GM18873 (cell line): ENCODE measurements around the gene XPO5.
"Not testable (repeated sequence)": the region's sequence is repeated elsewhere in the genome, so short reads cannot be mapped to it uniquely, and the experiment has no call there.

Experiments used
- ATAC-seq: cut with Tn5 transposase; IDR thresholded peaks from one replicate; pipeline ENCODE4 v1.9.1; 2021; ENCODE audit warnings: mild to moderate bottlenecking, moderate library complexity, moderate number of reproducible peaks; ENCODE audit not compliant: unreplicated experiment, low FRiP score

XPO5 gene

DNA sequence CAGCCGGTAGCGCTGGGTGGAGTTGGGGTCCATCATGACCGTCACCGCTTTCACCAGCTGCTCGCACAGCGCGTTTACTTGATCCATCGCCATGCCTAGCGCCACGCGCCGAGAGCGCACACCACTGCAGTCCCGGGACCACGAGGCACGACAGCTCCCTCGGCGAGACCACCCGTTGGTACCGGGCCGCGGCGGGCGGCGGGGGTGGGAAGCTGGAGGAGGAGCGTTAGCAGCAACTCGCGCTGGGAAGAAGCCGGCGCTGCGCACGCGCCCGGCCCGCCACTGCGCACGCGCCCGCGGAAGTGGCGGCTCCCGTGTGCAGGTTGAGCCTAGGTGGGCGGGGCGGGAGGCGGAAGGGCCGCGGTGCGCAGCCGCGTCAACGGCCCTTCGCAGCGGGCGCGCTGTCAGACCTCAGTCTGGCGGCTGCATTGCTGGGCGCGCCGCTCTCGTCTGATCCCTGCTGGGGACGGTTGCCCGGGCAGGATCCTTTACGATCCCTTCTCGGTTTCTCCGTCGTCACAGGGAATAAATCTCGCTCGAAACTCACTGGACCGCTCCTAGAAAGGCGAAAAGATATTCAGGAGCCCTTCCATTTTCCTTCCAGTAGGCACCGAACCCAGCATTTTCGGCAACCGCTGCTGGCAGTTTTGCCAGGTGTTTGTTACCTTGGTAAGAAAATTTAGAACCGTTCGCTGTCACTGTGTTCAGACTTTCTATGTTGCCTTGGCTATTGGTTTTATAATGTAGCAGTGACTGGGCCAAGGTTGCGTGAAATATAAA, at the start of gene XPO5, which contains the start of gene POLH:
TSS of gene XPO5 (minus strand) at position 267 of the 780 bp plus-strand sequence. CDS start at position 93, 174 bp downstream.
TSS of gene POLH (plus strand) at position 414 of the 780 bp plus-strand sequence. CDS start 6,135 bp downstream, outside the sequence.
- peak; percentile 78 for ATAC-seq

DNA sequence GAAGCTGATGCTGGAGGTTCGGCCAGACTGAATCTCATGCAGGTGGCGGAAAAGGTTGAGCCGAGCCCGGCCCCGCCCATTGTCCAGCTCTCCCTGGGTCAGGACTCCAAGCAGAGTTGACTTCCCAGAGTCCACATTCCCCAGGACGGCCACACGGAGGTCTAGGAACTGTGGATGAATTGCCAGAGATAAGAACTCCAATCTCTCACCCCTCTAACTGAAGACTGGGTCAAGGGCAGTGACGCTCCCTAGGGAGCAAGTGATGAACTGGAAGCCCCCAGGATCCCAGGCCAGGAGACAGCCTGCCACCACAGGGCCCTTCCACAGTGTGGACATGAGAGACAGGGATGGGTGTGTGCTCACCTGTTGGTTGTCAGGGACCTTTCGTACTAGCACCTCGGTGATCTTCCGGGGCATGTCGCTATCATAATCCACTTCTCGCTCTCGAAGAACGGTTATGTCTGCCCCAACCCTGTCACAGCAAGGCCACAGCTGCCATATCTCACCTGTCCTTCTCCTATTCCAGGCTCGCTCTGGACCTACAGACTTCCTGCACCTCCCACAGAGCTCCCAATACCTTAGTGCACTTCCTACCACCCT, 49.7 kb upstream of the XPO5 start:
- no peak for ATAC-seq

DNA sequence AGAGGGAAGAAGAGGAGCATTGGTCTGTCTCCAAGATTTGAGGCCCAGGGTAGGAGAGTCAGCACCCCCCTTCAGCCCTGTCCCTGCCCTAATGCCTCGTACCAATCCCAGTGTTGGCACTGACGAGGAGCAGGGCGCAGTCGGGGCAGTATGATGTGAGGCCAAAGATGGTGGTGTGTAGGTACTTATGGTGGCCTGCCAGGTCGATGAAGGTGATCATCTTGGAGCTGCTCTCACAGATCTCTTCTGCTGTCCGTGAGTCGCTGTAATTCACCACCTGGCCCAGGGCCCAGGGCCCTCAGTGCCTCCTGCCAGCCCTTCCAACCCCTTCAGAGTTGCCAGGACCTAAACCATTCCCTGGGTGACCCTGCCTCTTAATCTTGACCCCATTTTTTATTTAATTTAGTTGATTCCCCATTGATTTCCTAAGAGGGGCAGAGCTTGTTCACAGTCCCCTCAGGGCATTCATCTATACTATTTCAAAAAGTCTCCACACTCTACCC, 49.0 kb upstream of the XPO5 start:
- no peak for ATAC-seq

DNA sequence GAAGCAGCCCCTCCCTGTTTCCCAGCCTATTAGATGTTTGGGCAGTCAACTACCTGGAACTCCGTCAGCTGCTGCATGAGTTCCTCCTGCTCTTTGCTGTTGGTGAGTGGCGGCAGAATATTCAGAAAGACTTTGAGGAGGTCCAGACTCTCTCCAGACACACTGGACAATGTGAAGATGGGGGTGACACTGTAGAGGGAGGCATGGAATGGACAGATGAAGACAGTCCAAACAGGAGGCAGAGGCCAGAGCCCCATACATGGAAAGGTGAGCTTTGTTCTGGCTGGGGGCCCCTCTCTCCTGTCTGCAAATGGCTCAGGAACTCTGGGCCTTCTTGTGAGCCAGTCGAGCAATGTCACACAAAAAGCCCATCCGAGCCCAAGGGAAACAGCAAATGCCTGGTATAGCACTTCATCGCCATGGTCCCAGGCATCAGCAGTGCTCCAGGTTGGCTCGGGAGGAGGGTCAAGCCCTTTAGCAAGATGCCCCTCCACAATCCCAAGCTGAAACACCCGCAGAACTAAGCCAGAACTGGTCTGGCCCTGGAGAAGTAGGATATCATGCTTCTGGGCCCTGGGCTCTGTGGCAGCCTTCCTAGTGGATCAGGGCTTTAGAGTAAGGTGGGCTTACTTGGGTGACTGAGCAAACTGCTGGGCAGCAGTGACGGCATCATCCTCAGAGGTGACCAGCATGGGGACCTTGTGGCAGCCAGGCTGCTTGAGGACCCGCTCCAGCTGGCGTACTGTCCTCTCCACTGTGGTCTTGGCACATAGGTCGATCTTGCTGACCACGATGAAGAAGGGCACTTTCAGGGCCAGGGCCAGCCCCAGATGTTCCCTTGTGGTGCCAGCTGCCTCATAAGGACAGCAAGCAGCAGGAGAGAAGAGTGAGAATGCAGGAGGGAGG, 48.3 kb upstream of the XPO5 start:
- no peak for ATAC-seq

DNA sequence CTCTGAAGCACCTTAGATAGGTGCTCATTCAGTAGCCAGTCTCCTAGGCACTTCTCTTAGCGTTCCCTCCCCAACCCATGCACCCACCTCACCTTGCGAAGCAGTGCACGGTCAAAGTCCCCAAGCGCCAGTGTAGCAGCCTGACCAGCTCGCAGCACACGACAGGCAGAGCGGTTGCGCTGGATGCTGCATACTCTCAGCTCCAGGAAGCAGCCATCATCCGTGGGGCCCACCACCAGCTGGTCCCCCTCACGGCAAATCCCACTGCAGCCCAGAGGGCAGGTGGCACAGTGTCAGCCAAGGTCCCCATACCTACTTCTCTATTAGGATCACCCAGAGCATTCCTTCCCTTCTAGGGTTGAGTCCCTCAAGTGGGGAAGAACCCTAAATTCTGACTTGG, 46.7 kb upstream of the XPO5 start:
- ATAC-seq, result no peak

DNA sequence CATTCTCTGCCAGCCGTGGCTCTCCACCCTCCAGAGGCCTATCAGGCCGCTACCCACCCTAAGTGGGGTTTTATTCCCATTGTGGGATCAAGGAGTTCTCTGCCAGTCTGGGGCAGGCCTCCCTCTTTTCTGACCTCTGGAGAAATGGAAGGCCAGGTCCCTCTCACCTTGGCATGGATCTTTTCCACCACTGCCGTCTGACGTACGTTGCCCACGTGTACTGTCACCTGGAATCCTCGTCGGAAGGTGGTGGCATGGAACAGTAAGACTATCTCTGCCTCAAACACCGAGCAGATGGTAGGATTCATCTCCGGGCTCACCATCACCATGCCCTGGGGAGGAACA, 46.0 kb upstream of the XPO5 start:
- ATAC-seq, result no peak

DNA sequence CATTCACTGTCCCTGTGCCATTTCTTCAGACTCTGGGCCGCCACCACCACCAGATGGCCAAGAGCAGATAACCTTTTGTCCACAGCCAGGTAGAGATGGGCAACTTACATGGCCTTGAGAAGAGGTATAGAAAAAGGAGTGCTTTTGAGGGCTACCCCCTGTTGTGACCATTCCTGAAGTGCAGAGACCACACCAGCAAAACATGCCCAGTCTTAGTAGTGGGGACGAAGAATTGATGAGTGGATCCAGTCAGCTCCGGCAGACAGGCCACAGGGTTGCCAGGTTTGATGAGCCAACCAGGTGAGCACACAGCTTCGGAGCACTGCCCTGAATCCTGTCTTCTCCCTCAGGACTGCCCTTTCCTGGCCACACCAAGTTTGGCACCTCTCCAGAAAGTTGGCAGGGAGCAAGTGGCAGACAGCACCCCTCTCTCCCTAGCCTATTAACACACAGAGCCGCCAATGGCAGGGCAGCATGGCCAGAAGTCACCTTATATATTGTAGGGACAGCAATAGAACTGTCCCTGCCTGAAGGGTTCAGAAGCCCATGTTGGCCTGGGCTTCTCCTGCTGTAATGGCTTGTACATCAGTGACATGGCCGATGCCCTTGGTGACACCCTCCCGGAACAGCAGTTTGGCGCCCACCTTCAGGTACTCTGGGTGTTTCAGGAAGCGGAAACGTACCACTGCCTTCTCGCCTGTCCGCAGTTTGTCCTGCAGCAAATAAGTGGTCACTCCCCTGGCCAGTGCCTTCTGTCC, 45.4 kb upstream of the XPO5 start:
- no peak for ATAC-seq

DNA sequence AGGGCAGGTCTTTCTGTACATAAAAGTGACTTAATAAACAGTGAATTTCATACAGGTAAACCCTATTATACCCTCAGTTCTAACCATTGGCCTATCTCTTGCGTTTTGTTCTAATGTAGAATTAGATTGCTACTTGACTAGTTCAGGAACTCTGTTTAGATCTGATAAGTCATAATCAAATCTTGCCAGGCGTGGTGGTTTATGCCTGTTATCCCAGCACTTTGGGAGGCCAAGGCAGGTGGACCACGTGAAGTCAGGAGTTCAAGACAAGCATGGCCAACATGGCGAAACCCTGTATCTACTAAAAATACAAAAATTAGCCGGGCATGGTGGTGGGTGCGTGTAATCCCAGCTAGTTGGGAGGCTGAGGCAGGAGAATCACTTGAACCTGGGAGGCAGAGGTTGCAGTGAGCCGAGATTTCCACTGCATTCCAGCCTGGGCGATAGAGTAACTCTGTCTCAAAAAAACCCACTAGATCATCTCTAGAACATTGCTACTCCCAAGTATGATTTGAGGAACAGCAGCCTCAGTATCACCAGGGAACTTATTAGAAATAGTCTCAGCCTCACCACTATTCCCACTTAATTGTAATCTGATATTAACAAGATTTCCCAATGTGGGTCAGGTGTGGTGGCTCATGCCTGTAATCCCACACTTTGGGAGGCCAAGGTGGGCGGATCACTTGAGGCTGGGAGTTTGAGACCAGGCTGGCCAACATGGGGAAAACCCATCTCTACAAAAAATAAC, 41.1 kb upstream of the XPO5 start:
- ATAC-seq, result no peak

DNA sequence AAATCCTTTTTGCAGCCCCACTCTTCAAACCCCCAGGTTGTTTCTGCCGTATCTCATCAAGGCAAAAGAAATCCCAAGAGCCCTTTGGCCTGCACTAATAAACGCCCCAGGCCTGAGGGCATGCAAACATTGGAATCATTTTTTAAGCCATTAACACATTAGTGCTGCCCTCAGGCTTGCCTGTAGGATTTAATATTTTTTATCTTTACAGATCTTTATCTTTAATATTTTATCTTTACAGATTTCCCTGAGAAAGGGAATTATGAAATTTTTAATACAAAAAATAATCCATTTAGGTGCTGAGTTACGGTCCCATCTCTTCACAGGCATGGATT, 38.5 kb upstream of the XPO5 start:
- ATAC-seq, result no peak

DNA sequence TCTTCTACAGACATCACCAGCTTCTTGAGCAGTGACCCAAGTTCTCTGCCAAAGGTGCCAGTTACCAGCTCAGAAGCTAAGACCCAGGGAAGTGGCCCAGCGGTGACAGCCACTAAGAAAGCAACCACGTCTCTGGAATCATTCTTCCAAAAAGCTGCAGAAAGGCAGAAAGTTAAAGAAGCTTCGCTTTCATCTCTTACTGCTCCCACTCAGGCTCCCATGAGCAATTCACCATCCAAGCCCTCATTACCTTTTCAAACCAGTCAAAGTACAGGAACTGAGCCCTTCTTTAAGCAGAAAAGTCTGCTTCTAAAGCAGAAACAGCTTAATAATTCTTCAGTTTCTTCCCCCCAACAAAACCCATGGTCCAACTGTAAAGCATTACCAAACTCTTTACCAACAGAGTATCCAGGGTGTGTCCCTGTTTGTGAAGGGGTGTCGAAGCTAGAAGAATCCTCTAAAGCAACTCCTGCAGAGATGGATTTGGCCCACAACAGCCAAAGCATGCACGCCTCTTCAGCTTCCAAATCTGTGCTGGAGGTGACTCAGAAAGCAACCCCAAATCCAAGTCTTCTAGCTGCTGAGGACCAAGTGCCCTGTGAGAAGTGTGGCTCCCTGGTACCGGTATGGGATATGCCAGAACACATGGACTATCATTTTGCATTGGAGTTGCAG, 38.0 kb upstream of the XPO5 start:
- no peak for ATAC-seq

DNA sequence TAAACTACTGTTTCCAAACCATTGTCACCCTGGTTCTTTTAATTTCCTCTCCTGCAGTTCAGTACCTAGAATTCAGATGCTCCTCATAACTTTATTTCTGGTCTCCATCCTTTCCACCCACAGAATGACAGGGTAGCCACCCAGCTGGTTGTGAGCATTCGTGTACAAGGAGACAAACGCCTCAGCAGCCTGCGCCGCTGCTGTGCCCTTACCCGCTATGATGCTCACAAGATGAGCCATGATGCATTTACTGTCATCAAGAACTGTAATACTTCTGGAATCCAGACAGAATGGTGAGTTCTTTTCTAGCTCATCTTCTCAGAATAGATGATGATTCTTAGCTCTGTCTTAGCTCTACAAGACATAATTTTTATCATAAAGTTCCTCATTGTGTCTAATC, 34.6 kb upstream of the XPO5 start:
- no peak for ATAC-seq

DNA sequence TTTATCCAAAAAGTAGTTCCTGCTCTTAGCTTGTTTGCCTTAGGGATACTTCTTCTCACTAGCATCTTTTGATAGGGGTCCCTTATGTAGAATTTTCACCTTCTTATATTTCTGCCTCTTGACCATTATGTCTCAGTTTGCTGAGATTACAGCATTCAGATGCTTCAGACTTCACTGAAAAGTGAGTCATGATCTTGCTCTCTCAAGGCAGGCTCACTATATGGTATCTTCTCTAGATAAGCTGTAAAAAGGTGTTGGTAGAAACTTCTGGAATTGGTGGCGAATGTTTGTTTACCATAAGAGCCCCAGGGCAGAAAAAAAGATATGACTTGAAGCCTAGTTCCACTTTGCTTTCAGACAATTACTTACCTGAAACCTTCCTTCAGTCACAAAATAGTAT, 33.6 kb upstream of the XPO5 start:
- no peak for ATAC-seq

DNA sequence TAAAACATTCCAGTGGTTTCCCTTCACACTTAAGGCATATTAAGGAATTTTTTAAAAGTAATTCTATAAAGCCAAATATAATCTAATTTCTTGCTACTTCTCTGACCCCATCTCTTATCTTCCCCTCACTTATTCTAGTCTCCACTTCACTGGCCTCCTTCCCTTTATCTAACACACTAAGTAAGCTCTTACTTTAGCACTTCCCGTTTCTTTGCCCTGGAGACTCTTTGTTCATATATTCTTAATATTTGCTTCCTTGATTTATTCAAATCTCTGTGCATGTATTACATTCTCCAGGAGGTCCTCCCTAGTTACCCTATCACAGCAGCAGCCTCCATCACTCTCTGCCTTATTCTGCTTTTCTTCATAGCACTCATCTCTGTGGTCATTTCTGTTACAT, 33.0 kb upstream of the XPO5 start:
- ATAC-seq, result no peak

DNA sequence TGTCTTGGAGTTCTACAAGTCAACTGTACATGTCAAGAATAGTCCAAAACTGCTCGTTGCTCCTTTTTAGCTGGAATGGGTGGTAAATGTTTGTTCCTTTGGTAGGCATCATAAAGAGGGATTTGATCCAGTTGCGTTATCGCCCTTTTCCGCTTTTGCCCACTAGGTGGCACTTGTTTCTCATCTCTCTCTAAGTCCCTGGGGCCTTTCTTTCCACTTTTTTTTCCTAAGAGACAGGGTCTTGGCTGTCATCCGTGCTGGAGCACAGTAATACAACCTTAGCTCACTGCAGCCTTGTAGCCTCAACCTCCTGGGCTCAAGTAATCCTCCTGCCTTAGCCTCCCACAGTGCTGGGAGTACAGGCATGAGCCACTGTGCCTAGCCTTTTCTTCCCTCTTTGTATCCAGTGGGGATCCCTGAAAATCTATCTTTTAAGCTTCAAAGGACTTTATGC, 32.5 kb upstream of the XPO5 start:
- no peak for ATAC-seq

DNA sequence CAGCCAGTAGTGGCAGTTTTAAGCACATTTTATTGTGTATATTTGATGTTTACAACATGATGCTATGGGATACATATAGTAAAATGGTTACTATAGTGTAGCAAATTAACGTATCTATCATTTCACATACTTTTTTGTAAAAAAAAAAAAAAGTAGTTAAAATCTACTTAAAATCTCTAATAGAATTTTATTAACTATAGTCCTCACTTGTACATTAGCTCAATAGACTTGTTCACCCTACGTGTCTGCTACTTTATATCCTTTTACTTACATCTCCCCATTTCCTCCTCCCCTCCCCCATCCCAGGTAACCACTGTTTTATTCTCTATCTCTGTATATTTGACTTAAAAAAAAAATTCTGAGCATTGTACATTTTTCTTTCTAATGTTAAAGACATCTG, 30.2 kb upstream of the XPO5 start:
- no peak for ATAC-seq

DNA sequence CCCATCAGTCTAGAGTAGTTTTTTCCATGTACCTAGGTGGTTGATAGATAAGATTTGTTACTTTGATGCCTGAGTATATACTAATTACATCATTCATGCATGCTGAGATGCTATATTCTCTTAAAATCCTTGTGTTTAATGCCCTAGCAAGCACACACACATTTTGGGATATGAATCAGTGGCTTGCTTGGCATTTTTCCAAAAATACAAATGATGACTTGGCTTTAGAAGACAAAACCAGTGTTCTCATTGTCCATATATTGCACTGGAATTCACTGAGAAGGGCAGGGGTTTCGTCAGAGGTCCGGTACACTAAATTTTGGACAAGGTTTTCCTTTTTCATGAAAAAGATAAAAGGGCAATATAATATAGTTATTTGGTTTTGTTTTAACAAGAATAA, 28.3 kb upstream of the XPO5 start:
- no peak for ATAC-seq

DNA sequence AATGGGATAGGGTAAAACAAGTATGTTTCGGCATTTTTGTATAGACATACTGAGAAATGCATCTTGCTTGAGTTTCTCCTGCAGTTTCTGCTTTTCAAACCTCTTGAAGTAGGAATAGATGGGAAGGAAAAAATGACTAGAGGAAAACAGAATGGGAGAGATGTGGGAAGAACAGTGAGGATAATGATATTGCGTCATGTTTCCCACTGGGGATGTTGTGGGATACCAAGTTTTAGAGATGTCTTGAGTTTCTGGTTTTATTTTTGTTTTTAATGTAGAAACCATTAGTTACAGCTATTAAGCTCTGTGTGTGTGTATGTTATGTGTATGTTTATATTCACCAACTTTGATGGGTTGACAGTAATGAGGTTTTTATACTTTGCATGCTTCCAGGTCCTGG, 24.8 kb upstream of the XPO5 start:
- ATAC-seq, result no peak

DNA sequence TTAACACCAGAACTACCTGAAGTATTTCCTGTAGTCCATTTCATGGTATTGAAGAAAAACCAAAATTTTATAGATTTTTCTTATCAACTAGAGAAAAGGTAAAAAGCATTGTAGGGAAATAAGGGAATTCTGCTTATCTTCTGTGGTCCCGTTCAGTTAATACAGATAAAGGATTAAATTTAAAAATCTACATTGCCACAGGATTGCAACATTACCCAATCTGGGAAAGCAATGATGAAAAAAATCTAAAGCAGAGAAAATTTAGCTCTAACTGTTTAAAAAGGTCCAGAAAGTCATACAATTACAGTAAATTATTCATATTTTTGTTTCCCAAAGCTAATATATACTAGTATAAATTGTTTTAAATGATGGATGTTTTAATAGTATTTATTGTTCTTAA, 18.1 kb upstream of the XPO5 start:
- no peak for ATAC-seq

DNA sequence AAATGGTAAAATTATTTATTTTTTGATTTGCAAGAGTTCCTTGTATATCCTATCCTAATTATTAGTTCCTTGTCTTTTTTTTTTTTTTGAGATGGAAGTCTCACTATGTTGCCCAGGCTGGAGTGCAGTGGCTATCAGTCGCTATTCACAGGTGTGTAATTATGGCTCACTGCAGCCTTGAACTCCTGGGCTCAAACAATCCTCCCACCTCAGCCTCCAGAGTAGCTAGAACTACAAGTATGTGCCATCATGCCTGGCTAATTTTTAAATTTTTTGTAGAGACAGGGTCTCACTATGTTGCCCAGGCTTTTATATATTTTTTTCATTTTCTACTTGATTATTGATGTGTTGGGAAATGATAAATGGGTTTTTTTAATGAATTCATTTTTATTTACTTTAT, 13.7 kb upstream of the XPO5 start:
- not testable (repeated sequence) for ATAC-seq
